ENCODE data around the gene PDGFC. TPM values are rescaled to one million over a fixed set of nuclear protein-coding genes. Genes with fewer than 3 reads are reported as not detected.

PDGFC gene
- polyA plus RNA-seq, 1 donor from 2014 or later, result not detected

DNA sequence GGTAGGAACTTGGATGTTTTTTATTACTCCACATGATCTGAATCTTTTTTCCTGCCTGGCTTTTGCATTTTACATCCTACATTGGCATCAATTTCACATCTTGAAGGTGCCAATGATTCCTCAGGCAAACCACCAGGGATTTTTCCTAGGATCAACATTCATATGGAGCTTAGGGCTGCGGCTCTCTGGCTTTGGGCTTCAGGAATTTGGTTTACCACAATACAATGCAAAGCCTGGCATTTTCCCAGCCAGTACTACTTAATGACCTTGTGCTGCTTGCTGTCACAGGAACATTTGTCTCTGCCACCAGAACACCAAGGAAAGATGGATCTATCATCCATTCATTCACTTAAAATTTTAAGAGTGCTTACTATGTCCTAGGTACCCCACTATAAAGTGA, 180.7 kb downstream of the PDGFC start:
- Mint-ChIP-seq H3K9me3 (peaks cover 0 to 2% (median 0%) of the 10 kb centered on the region in 3 donors), H3K4me1 (no peaks in the 10 kb centered on the region)

DNA sequence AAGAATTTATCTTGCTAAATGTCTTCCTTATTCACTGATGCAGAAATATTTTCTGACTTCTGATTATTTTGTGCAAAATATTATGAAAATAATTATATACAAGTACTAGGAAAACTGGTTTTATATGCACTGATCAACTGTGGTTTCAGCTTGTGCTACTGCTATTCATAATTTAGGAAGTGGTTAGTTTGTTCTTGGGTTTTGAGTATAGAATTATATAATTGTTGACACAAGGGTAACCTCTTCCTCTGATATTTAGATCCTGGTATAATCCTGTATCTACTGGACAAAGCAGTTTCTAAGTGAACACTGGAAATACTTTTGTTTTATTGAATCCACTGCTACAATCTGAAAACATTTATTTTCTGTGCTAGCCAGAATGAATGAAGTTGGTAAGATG, 182.8 kb downstream of the PDGFC start:
- Mint-ChIP-seq H3K4me1 (no peaks in the 10 kb centered on the region), H3K36me3 (no peaks in the 10 kb centered on the region), H3K27me3 (no peaks in the 10 kb centered on the region), H3K27ac (no peak overlapping the region), H3K4me3 (no peak overlapping the region), H3K9me3 (peaks cover 0 to 4% (median 0%) of the 10 kb centered on the region in 3 donors)

More for the DNA sequence above, 180.7 kb downstream of the PDGFC start:
- no peak overlapping the region for H3K4me3 Mint-ChIP-seq
- H3K36me3 Mint-ChIP-seq, result no peaks in the 10 kb centered on the region
- no peaks in the 10 kb centered on the region for H3K27me3 Mint-ChIP-seq
- no peak overlapping the region for H3K27ac Mint-ChIP-seq

DNA sequence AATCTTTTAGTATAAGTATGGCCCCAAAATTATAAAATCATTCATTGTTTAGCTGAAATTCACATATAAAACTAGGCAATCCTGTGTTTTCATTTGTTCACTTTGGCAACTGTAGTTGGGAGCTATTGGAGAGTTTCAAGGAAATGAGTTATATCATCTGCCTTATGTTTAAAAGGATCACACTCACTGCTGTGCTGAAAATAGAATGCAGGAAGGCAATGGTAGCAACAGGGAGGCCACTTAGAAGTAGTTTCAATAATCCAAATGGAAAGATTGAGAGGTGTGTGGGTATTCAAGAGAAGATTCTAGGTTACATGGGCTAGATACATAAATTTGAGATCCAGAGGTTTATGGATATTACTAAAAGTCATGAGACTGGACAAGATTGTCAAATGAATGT, 184.9 kb downstream of the PDGFC start:
- Mint-ChIP-seq H3K4me3 (no peak overlapping the region), H3K36me3 (no peaks in the 10 kb centered on the region), H3K27ac (no peak overlapping the region), H3K9me3 (peaks cover 0 to 4% (median 0%) of the 10 kb centered on the region in 3 donors), H3K4me1 (no peaks in the 10 kb centered on the region), H3K27me3 (no peaks in the 10 kb centered on the region)

GRCh38 chr4:156784970-156785369, 186.6 kb downstream of the PDGFC start:
- Mint-ChIP-seq H3K36me3 (no peaks in the 10 kb centered on the region), H3K27me3 (no peaks in the 10 kb centered on the region), H3K4me3 (no peak overlapping the region), H3K4me1 (no peaks in the 10 kb centered on the region), H3K27ac (no peak overlapping the region), H3K9me3 (peaks cover 0 to 5% (median 4%) of the 10 kb centered on the region in 3 donors)

GRCh38 chr4:156783966-156784365, 187.6 kb downstream of the PDGFC start:
- Mint-ChIP-seq H3K9me3 (peaks cover 0 to 5% (median 4%) of the 10 kb centered on the region in 3 donors), H3K27ac (no peak overlapping the region), H3K4me3 (no peak overlapping the region), H3K36me3 (no peaks in the 10 kb centered on the region), H3K4me1 (no peaks in the 10 kb centered on the region), H3K27me3 (no peaks in the 10 kb centered on the region)

GRCh38 chr4:156782491-156782890, 189.1 kb downstream of the PDGFC start:
- Mint-ChIP-seq H3K36me3 (no peaks in the 10 kb centered on the region), H3K27ac (no peak overlapping the region)

DNA sequence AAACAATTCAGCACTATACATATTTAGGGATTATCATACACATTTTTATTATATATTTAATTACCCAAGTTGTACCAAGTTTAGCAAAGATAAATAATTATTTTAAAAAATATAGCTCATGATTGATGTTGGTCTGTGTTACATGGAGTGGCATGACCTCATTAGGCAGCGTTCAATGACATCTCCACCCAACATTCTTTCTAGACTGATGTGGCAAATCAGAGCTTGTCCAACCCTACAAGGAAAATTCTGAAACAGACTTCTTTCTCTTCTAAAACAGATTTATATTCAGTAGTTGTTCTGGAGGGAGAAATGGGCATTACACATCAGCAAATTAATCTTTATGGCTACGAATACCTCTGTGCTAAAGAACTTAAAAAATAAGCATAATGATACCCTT, 189.7 kb downstream of the PDGFC start:
- H3K4me3 Mint-ChIP-seq, result no peak overlapping the region
- H3K9me3 Mint-ChIP-seq, result peaks cover 0 to 5% (median 4%) of the 10 kb centered on the region in 3 donors
- H3K4me1 Mint-ChIP-seq, result no peaks in the 10 kb centered on the region
- no peaks in the 10 kb centered on the region for H3K27me3 Mint-ChIP-seq
- H3K27ac Mint-ChIP-seq, result no peak overlapping the region
- H3K36me3 Mint-ChIP-seq, result no peaks in the 10 kb centered on the region

More at GRCh38 chr4:156782491-156782890, 189.1 kb downstream of the PDGFC start:
- Mint-ChIP-seq H3K27me3 (no peaks in the 10 kb centered on the region), H3K4me3 (no peak overlapping the region), H3K4me1 (no peaks in the 10 kb centered on the region), H3K9me3 (peaks cover 0 to 5% (median 4%) of the 10 kb centered on the region in 3 donors)

DNA sequence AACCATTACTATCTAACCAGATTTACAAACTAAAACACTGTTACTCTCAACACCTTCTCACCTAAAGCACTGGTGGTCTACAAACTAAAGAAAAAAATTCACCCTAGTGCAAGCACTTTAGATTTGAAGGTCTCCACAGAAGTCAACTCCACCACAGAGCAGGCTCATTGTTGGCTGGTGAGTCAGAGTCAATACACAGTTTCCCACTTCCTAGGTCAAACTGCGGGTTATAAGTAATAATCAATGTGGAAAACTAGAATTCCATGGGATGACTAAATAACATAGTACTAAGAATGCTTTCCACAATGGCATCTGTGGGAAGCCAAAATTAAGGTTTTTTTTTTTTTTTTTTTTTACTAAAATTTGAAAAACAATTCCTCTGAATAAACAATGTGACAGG, 191.8 kb downstream of the PDGFC start:
- Mint-ChIP-seq H3K4me3 (no peak overlapping the region), H3K9me3 (peaks cover 0 to 5% (median 4%) of the 10 kb centered on the region in 3 donors), H3K4me1 (no peaks in the 10 kb centered on the region), H3K27ac (no peak overlapping the region), H3K36me3 (no peaks in the 10 kb centered on the region), H3K27me3 (no peaks in the 10 kb centered on the region)

GRCh38 chr4:156779042-156779441, 192.6 kb downstream of the PDGFC start:
- Mint-ChIP-seq H3K27ac (peak overlapping the region in 1 of 3 donors; percentile 25), H3K4me1 (no peaks in the 10 kb centered on the region), H3K27me3 (no peaks in the 10 kb centered on the region), H3K36me3 (no peaks in the 10 kb centered on the region), H3K4me3 (no peak overlapping the region), H3K9me3 (peaks cover 0 to 5% (median 0%) of the 10 kb centered on the region in 3 donors)

DNA sequence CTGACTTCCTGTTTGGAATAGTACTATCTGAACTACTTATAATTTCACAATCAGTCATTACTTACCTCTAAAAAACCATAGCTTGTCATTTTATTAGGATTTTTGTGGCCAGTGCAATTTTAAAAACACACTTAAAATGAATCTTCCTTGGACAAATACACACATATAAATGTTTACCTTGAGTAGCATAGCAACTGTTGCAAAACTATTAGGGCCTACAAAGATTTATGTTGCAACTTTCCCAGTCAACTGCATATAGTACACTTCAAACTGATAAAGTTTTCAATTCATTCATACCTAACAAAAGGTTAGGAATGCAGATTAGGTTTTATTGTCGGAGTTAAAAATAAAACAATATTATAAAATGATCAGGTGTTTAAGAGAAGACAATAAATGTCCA, 193.0 kb downstream of the PDGFC start:
- Mint-ChIP-seq H3K4me3 (no peak overlapping the region), H3K9me3 (peaks cover 0 to 5% (median 0%) of the 10 kb centered on the region in 3 donors), H3K4me1 (no peaks in the 10 kb centered on the region), H3K36me3 (no peaks in the 10 kb centered on the region), H3K27me3 (no peaks in the 10 kb centered on the region), H3K27ac (no peak overlapping the region)

DNA sequence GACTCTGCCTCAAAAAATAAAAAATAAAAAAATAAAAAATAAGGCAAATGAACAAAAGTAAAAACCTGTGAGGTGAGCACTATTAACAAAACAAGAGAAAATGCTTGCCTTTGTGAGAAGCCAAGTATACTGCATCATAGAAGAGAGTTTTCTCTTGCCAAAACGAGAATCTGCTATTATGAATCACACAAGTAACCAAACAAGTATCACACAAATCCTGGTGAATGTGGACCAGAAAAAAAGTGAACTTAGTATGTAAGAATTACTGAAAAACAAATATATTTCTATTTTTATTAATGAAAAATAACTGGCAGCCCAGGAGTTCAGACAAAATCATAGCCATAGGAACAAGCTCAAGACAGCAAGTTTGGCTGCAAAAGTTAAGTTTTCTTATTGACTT, 193.5 kb downstream of the PDGFC start:
- Mint-ChIP-seq H3K9me3 (peaks cover 0 to 5% (median 0%) of the 10 kb centered on the region in 3 donors), H3K27me3 (no peaks in the 10 kb centered on the region), H3K4me3 (no peak overlapping the region), H3K27ac (no peak overlapping the region), H3K4me1 (no peaks in the 10 kb centered on the region), H3K36me3 (no peaks in the 10 kb centered on the region)

DNA sequence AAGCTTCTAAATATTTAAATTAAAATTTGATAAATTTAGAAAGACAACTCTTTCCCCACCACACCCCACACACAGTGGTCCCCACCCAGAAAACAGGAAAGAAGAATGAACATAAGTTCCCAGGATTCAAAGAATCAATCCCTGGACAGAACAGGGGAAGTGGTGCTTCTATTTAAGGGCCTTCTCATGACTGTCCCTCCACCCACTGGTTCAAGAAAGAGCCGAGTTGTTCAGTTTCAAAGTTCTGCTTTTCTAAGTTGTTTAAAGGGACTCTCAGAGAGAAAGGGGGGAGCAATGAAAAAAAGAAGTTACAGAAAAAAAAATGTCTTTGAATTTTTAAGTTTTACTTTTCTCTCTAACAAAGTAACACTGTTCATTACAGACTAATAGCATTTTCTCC, 195.8 kb downstream of the PDGFC start:
- Mint-ChIP-seq H3K9me3 (peaks cover 0 to 5% (median 0%) of the 10 kb centered on the region in 3 donors), H3K36me3 (no peaks in the 10 kb centered on the region), H3K27ac (no peak overlapping the region), H3K4me3 (no peak overlapping the region), H3K4me1 (no peaks in the 10 kb centered on the region), H3K27me3 (no peaks in the 10 kb centered on the region)

DNA sequence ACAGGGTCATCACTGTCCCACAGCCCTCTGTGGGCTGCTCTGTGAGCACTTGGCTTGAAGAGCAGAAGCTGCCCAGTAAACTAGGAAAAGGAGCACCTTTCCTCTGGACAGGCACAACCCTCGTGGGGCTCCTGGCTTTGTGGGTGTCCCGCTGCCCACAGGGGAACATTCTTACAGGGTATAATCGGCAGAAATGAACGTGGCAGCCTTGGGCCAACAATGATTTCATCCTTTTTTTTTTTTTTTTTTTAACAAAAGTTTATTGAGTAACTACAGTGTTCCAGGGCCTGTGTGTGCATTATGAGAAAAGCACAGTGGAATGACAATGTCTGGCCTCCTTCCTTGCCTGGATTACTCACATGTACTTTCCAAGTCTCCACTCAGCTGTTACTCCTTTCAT, 197.2 kb downstream of the PDGFC start:
- H3K4me3 Mint-ChIP-seq, result no peak overlapping the region

DNA sequence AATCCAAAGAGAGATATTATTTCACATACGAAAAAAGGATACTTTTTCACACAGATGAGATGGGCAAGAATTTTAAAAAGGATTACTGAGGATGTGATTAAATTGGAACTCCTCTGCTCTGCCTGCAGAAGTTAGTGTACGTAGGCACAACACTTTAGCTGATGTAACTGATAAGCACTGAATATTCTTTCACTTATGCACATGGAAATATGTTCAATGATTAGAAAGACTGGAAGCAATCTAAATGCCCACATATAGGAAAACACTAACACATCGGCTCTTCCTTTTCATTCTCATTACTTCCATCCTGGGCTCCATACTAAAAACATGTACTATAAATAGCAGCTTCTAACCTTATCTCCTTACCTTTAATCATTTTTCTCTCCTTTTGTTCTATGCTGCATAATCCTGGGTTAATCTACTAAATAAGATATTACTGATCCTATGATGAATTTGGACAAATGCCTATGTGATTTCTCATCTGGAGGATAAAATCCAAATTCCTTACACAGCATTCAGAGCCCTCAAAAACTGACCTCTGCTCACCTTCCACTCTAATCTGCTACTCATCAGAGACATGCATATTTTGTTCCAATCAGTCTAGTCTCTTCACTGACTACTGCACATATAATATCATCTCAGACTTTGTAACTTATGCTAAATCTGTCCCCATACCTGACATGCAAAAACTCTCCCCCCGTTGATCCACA, 197.8 kb downstream of the PDGFC start:
- H3K27ac Mint-ChIP-seq, result no peak overlapping the region
- no peak overlapping the region for H3K4me3 Mint-ChIP-seq
- no peaks in the 10 kb centered on the region for H3K4me1 Mint-ChIP-seq
- no peaks in the 10 kb centered on the region for H3K27me3 Mint-ChIP-seq
- H3K36me3 Mint-ChIP-seq, result no peaks in the 10 kb centered on the region
- H3K9me3 Mint-ChIP-seq, result peaks cover 0 to 3% (median 0%) of the 10 kb centered on the region in 3 donors

More for the DNA sequence above, 197.2 kb downstream of the PDGFC start:
- H3K27me3 Mint-ChIP-seq, result no peaks in the 10 kb centered on the region
- peaks cover 0 to 3% (median 0%) of the 10 kb centered on the region in 3 donors for H3K9me3 Mint-ChIP-seq
- no peaks in the 10 kb centered on the region for H3K36me3 Mint-ChIP-seq
- H3K4me1 Mint-ChIP-seq, result no peaks in the 10 kb centered on the region
- H3K27ac Mint-ChIP-seq, result no peak overlapping the region

DNA sequence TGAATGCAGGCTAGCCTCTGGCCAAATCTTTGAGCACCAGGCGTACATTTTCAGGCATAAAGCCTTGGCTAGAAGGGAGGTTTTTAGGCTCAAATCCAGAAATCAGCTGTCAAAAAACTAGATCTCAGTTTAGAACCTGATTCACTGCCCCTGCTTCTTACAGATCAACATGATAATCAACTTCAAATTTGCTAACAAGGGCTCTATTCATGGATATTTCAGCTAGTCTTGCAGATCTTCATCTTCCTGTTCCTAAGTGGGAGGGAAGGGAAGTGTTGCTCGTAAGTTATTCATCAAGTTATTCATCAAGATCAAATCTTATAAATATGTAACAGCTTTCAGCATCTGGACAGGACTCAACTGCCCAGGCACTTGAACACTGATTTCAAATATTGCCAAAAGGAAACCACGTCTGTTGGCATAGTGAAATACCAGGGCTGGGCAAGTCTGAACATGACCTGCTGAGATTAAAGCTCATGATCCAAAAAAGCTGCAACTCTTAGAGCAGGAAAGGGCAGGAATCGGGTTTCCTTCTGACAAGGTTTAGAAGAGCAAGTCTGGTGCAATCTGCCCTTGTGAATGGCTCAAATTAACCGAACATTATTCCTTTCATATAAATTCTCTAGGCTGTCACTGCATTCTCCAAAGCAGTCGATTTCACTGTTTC, 200.3 kb downstream of the PDGFC start:
- Mint-ChIP-seq H3K4me3 (no peak overlapping the region), H3K9me3 (peaks cover 0 to 3% (median 0%) of the 10 kb centered on the region in 3 donors), H3K4me1 (no peaks in the 10 kb centered on the region)

DNA sequence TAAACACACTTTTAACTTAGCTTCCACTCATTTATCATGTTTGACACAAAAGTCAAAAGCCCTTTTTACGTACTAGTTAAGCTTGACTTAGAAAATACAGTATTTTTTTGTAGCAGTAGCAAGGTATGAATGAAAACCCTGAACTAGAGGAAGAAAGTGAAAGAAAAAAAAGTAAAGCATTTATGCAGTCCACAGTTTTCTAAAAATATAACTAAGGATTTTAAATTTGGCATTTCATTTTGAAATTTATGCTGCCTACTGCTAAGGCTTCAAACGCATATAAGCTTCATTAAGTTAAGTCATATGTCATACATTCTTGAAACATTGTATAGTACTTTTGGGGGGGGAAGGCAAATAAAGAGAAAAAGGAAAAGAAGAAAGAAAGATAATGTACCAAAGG, 201.5 kb downstream of the PDGFC start:
- no peak overlapping the region for H3K4me3 Mint-ChIP-seq
- H3K27me3 Mint-ChIP-seq, result no peaks in the 10 kb centered on the region
- no peak overlapping the region for H3K27ac Mint-ChIP-seq
- H3K9me3 Mint-ChIP-seq, result peaks cover 0 to 3% (median 0%) of the 10 kb centered on the region in 3 donors
- no peaks in the 10 kb centered on the region for H3K36me3 Mint-ChIP-seq
- H3K4me1 Mint-ChIP-seq, result no peaks in the 10 kb centered on the region

More for the DNA sequence above, 200.3 kb downstream of the PDGFC start:
- Mint-ChIP-seq H3K27me3 (no peaks in the 10 kb centered on the region), H3K27ac (no peak overlapping the region), H3K36me3 (no peaks in the 10 kb centered on the region)

Measured in IgD-negative memory B cell (primary cell).